ENCODE measurements around the gene SORCS1.

DNA sequence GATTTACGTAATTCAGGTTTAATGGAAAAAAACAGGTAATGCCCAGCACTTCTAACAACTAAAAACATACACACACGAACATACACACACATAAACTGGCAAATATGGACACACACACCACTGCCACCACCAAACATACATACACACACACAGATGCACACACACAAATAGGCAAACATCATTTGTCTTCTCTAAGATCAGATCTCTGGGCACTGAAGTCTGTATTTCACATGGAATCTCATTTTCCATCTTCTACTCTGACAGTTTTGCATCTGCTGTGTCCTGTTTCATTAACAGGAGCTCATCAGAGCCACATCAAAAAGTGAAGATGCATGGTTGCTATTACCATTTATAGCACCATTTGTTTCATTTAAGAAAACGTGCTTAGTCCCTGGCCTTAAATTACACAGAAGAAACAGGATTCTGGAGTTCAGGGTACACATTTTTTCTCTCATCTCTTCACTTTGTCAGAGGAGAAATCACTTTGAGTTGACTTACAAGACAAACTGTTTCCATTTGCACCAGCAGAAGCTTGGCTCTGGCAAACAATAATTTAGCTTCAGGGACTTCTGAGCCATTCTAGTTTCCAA, 165.3 kb downstream of the SORCS1 start:
- no peak for TF ChIP-seq CTCF (IDR thresholded peaks at IDR 0.05 in 2 of 3, conservative IDR thresholded peaks at IDR 0.05 in 1 of 3; ENCODE audit: borderline replicate concordance in 1 of 3, insufficient read depth in 1 of 3, low read depth in 2 of 3, low read length in 2 of 3)
- TF ChIP-seq POLR2AphosphoS5 (IDR thresholded peaks at IDR 0.05; ENCODE audit: low read depth, low read length), result no peak
- TF ChIP-seq EZH2 (IDR thresholded peaks at IDR 0.05), result no peak
- TF ChIP-seq YY1 (IDR thresholded peaks at IDR 0.05; ENCODE audit: extremely low read depth, insufficient replicate concordance, low read depth, low read length), result no peak
- no peak for TF ChIP-seq FOSL1 (IDR thresholded peaks at IDR 0.05; ENCODE audit: low read depth)
- TF ChIP-seq ZFX (IDR thresholded peaks at IDR 0.05), result no peak
- TF ChIP-seq REST (IDR thresholded peaks at IDR 0.05; ENCODE audit: low read depth), result no peak
- no peak for TF ChIP-seq SIN3A (IDR thresholded peaks at IDR 0.05; ENCODE audit: low read depth)
- TF ChIP-seq EZH2phosphoT487 (IDR thresholded peaks at IDR 0.05; ENCODE audit: borderline replicate concordance), result no peak
- no peak for TF ChIP-seq MAX (IDR thresholded peaks at IDR 0.05)
- no peak for TF ChIP-seq TCF7L2 (IDR thresholded peaks at IDR 0.05; ENCODE audit: borderline replicate concordance, extremely low read depth, insufficient read depth, insufficient read length)
- no peak for TF ChIP-seq POLR2A (IDR thresholded peaks at IDR 0.05; ENCODE audit: borderline replicate concordance, extremely low read depth, insufficient read depth, insufficient read length)
- TF ChIP-seq SP1 (IDR thresholded peaks at IDR 0.05; ENCODE audit: low read depth), result no peak
- no peak for TF ChIP-seq RAD21 (IDR thresholded peaks at IDR 0.05; ENCODE audit: low read depth)

Measured in HCT116 (cell line).